Stomach (tissue), 4 donors: ENCODE results near the gene FAM107B.

Experiments
- CTCF ChIP-seq, 7 experiments: fragments of 450-650 bp in 4 of 7; fragments of 200-600 bp in 3 of 7; sonication (generic) in 3 of 7; IDR thresholded peaks; one replicate each; pipeline ENCODE4 v1.5.1; 2016 to 2019; ENCODE audit warnings: antibody characterized with exemption in 7 of 7, control low read depth in 2 of 7, mild to moderate bottlenecking in 1 of 7
- EP300 ChIP-seq: sonication (generic); formaldehyde crosslinking; IDR thresholded peaks from one replicate; pipeline ENCODE4 v1.6.1; 2017; ENCODE audit warnings: antibody characterized with exemption
- POLR2A ChIP-seq, 4 donors: fragments of 450-650 bp; IDR thresholded peaks; one replicate each; pipeline ENCODE4 v1.6.1; 2016; ENCODE audit warnings: antibody characterized with exemption in 4 of 4, control low read depth in 2 of 4, mild to moderate bottlenecking in 1 of 4, moderate library complexity in 1 of 4
- POLR2AphosphoS5 ChIP-seq, 3 donors: sonication (generic); formaldehyde crosslinking; IDR thresholded peaks; one replicate each; pipeline ENCODE4 v1.6.1; 2016; ENCODE audit warnings: antibody characterized with exemption in 3 of 3

DNA sequence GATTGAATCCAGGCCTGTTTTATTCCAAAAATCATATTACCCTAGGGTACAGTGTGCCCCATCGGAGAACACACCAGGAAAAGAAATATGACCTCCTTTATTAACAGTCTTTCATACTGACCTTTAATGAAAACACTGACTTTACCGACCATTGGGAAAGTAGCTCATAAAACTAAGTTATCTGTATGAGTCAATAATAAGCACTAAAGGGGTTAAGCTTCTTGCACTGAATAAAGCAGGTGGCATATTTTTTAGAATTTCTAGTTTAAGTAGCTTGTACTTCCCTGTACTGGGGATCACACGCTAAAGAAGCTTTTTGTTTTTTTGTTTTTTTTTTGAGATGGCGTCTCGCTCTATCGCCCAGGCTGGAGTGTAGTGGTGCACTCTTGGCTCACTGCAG, 199.8 kb downstream of the FAM107B start:
- TF ChIP-seq POLR2A (IDR thresholded peaks at IDR 0.05) (no peak), CTCF (IDR thresholded peaks at IDR 0.05) (no peak), POLR2AphosphoS5 (IDR thresholded peaks at IDR 0.05) (no peak), EP300 (no peak)
